WTC11 (cell line): ENCODE data around the gene MPIG6B. TPM values are rescaled to one million over a fixed set of nuclear protein-coding genes. Genes with fewer than 3 reads are reported as not detected.

Experiments used
- ATAC-seq: fragments of 200-7000 bp; cut with Tn5 transposase; 2 replicates; pipeline ENCODE4 v1.10.0; 2021; ENCODE audit warnings: mild to moderate bottlenecking, moderate library complexity
- CTCF ChIA-PET: fragments of 300-600 bp; sonication (Branson Sonifier 250); formaldehyde crosslinking; loops from one replicate; lab custom pipeline; 2021; ENCODE audit warnings: antibody characterized with exemption; lab: Charles Lee
- POLR2A ChIA-PET: fragments of 350-600 bp; sonication (Branson Sonifier 250); formaldehyde crosslinking; loops from one replicate; lab custom pipeline; 2021; ENCODE audit warnings: antibody characterized with exemption; lab: Charles Lee
- DNase-seq: peaks from one replicate; pipeline ENCODE4 v3.0.0; 2021; ENCODE audit warnings: low spot score
- H3K27ac Mint-ChIP-seq: 2 replicates; pipeline ENCODE4 v1.8.0; 2021; ENCODE audit warnings: mixed read lengths
- H3K27me3 Mint-ChIP-seq: 2 replicates; pipeline ENCODE4 v1.8.0; 2021; ENCODE audit warnings: low read depth, mild to moderate bottlenecking, moderate library complexity, mixed read lengths
- H3K36me3 Mint-ChIP-seq: 2 replicates; pipeline ENCODE4 v1.8.0; 2021; ENCODE audit warnings: mixed read lengths
- H3K4me1 Mint-ChIP-seq: 2 replicates; pipeline ENCODE4 v1.8.0; 2022; ENCODE audit warnings: mixed read lengths
- H3K4me3 Mint-ChIP-seq: 2 replicates; pipeline ENCODE4 v1.8.0; 2021; ENCODE audit warnings: mild to moderate bottlenecking, moderate library complexity, mixed read lengths
- H3K9me3 Mint-ChIP-seq: 2 replicates; pipeline ENCODE4 v1.8.0; 2021; ENCODE audit warnings: mixed read lengths
- GABPB1 ChIP-seq: sonication (generic); formaldehyde crosslinking; IDR thresholded peaks from 2 replicates; pipeline ENCODE4 v1.8.1; 2023; ENCODE audit warnings: mild to moderate bottlenecking, missing genetic modification reagents
- SP1 ChIP-seq: sonication (generic); formaldehyde crosslinking; conservative IDR thresholded peaks from 2 replicates; pipeline ENCODE4 v1.8.1; 2022; ENCODE audit warnings: missing genetic modification reagents
- TEAD4 ChIP-seq: sonication (generic); formaldehyde crosslinking; IDR thresholded peaks from 2 replicates; pipeline ENCODE4 v1.8.0; 2022; ENCODE audit warnings: mild to moderate bottlenecking, missing genetic modification reagents
- total RNA-seq: library from RNA; stranded (reverse); gene quantifications from 3 replicates; pipeline ENCODE4 v1.2.3, GENCODE V29; 2021
- TF ChIP-seq, protein P1 (sequence below): sonication (generic); formaldehyde crosslinking; IDR thresholded peaks from 2 replicates; pipeline ENCODE4 v1.8.1; 2022; ENCODE audit warnings: mild to moderate bottlenecking, moderate library complexity, missing genetic modification reagents
- TF ChIP-seq, protein P2 (sequence below): fragments of 250-450 bp; sonication (Bioruptor Pico); IDR thresholded peaks from 2 replicates; pipeline ENCODE4 v1.9.0; 2021; ENCODE audit warnings: moderate library complexity, mild to moderate bottlenecking, inconsistent platforms, borderline replicate concordance
- TF ChIP-seq, protein P3 (sequence below): sonication (generic); formaldehyde crosslinking; IDR thresholded peaks from 2 replicates; pipeline ENCODE4 v1.8.1; 2022; ENCODE audit warnings: mild to moderate bottlenecking, missing genetic modification reagents, moderate library complexity, borderline replicate concordance
- TF ChIP-seq, protein P4 (sequence below): fragments of 250-450 bp; sonication (Bioruptor Pico); IDR thresholded peaks from 2 replicates; pipeline ENCODE4 v1.9.0; 2021; ENCODE audit warnings: mild to moderate bottlenecking
- TF ChIP-seq, protein P5 (sequence below): fragments of 200-600 bp; IDR thresholded peaks from 2 replicates; pipeline ENCODE4 v1.8.0; 2022; ENCODE audit warnings: antibody characterized with exemption
- TF ChIP-seq, protein P6 (sequence below): sonication (generic); formaldehyde crosslinking; IDR thresholded peaks from 2 replicates; pipeline ENCODE4 v1.8.1; 2023; ENCODE audit warnings: mild to moderate bottlenecking, missing genetic modification reagents
- TF ChIP-seq, protein P7 (sequence below): sonication (generic); formaldehyde crosslinking; IDR thresholded peaks from 2 replicates; pipeline ENCODE4 v1.8.0; 2022; ENCODE audit warnings: mild to moderate bottlenecking, missing genetic modification reagents
- TF ChIP-seq, protein P8 (sequence below): fragments of 250-450 bp; sonication (Bioruptor Pico); IDR thresholded peaks from 2 replicates; pipeline ENCODE4 v1.8.0; 2021; ENCODE audit warnings: mild to moderate bottlenecking

The MPIG6B gene
- total RNA-seq, 1 experiment from 2014 or later, result 0.09 TPM

DNA sequence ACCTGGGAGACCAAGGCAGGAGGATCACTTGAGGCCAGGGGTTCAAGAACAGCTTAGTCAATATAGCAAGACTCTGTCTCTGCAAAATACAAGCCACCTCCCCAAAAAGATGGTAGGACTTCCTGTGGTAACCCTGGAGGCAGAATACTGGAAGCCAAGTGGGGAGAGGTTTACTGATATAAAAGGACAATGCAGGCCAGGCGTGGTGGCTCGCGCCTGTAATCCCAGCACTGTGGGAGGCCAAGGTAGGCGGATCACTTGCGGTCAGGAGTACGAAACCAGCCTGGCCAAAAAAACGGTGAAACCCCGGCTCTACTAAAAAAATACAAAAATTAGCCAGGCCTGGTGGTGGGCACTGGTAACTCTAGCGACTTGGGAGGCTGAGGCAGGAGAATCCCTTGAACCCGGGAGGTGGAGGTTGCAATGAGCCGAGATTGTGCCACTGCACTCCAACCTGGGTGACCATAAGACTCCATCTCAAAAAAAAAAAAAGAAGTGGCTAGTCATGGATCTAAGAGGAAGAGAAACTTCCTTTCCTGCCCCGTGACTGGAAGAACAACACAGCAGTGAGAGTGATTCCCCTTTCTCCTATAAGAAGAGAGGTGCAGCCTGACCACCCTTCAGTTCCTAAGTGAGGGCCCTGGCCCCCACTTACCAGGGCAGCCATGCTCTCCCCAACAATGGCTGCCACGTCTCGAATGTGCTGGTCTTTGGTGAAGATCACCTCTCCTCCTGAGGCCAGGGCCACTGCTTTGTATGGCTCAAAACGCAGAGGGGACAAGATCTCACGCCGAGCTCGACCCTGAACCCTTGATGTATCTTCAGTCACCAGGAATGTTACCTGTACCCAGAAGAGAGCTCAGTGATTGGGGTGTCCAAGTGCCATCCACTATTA lies 45.4 kb downstream of the MPIG6B start (continued):
- TF ChIP-seq, protein P1, sequence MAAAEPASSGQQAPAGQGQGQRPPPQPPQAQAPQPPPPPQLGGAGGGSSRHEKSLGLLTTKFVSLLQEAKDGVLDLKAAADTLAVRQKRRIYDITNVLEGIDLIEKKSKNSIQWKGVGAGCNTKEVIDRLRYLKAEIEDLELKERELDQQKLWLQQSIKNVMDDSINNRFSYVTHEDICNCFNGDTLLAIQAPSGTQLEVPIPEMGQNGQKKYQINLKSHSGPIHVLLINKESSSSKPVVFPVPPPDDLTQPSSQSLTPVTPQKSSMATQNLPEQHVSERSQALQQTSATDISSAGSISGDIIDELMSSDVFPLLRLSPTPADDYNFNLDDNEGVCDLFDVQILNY (CRISPR knock-in tag), result no peak
- no peak for TF ChIP-seq TEAD4 (CRISPR knock-in tag)
- TF ChIP-seq, protein P2, sequence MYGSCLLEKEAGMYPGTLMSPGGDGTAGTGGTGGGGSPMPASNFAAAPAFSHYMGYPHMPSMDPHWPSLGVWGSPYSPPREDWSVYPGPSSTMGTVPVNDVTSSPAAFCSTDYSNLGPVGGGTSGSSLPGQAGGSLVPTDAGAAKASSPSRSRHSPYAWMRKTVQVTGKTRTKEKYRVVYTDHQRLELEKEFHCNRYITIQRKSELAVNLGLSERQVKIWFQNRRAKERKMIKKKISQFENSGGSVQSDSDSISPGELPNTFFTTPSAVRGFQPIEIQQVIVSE (CRISPR knock-in tag), result no peak
- TF ChIP-seq, protein P3, sequence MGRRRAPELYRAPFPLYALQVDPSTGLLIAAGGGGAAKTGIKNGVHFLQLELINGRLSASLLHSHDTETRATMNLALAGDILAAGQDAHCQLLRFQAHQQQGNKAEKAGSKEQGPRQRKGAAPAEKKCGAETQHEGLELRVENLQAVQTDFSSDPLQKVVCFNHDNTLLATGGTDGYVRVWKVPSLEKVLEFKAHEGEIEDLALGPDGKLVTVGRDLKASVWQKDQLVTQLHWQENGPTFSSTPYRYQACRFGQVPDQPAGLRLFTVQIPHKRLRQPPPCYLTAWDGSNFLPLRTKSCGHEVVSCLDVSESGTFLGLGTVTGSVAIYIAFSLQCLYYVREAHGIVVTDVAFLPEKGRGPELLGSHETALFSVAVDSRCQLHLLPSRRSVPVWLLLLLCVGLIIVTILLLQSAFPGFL, result no peak
- TF ChIP-seq, protein P4, sequence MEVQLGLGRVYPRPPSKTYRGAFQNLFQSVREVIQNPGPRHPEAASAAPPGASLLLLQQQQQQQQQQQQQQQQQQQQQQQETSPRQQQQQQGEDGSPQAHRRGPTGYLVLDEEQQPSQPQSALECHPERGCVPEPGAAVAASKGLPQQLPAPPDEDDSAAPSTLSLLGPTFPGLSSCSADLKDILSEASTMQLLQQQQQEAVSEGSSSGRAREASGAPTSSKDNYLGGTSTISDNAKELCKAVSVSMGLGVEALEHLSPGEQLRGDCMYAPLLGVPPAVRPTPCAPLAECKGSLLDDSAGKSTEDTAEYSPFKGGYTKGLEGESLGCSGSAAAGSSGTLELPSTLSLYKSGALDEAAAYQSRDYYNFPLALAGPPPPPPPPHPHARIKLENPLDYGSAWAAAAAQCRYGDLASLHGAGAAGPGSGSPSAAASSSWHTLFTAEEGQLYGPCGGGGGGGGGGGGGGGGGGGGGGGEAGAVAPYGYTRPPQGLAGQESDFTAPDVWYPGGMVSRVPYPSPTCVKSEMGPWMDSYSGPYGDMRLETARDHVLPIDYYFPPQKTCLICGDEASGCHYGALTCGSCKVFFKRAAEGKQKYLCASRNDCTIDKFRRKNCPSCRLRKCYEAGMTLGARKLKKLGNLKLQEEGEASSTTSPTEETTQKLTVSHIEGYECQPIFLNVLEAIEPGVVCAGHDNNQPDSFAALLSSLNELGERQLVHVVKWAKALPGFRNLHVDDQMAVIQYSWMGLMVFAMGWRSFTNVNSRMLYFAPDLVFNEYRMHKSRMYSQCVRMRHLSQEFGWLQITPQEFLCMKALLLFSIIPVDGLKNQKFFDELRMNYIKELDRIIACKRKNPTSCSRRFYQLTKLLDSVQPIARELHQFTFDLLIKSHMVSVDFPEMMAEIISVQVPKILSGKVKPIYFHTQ (CRISPR knock-in tag), result no peak

DNA sequence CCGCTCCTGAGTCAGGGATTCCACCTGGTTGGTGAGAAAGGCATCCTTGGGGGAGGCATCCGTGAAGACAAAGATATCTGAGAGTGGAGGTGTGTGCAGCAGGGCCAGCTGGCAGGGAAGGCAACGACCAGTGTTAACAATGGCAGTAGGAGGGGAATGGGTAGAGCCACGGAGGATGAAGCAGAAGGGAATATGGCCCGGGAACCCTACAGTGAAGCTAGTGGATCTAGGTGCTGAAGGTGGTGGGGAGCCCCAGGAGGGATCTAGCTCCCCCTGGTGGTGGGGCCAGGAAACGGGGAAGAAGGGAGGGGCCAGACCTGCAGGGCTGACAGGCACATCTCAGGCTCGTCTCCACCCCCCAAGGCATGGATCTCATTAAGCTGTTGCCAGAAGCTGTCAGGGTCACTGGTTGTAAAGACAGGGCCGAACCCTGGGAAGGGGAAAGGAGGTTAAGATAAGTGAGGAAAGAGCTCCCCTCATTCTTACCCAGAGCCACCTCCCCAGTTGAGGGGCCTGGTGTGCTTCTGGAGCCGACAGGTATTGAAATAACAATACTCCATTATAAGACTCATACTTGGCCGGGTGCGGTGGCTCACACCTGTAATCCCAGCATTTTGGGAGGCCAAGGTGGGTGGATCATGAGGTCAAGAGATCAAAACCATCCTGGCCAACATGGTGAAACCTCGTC lies 46.7 kb downstream of the MPIG6B start:
- H3K9me3 Mint-ChIP-seq, result no peaks in the 10 kb centered on the region
- DNase-seq, result peak; percentile 93
- H3K4me3 Mint-ChIP-seq, result no peak overlapping the region
- ChIA-PET POLR2A (interaction anchor here (0.6 to 1.4 kb wide), 9 partner anchors 30 to 179 kb away, joined by 3 to 7 read pairs (median 4); partner anchors contain the start of genes DDAH2, HSPA1B and MSH5), CTCF (interaction anchor here (0.5 to 2.6 kb wide), 63 partner anchors 8 to 865 kb away, joined by 3 to 66 read pairs (median 5); partner anchors contain the start of genes ABHD16A, ATP6V1G2, BAG6 and C6orf47)
- TF ChIP-seq SP1 (CRISPR knock-in tag) (peak; percentile 65), GABPB1 (CRISPR knock-in tag) (peak; percentile 57; the same call in 1 of the 2 replicates)
- TF ChIP-seq, protein P5, sequence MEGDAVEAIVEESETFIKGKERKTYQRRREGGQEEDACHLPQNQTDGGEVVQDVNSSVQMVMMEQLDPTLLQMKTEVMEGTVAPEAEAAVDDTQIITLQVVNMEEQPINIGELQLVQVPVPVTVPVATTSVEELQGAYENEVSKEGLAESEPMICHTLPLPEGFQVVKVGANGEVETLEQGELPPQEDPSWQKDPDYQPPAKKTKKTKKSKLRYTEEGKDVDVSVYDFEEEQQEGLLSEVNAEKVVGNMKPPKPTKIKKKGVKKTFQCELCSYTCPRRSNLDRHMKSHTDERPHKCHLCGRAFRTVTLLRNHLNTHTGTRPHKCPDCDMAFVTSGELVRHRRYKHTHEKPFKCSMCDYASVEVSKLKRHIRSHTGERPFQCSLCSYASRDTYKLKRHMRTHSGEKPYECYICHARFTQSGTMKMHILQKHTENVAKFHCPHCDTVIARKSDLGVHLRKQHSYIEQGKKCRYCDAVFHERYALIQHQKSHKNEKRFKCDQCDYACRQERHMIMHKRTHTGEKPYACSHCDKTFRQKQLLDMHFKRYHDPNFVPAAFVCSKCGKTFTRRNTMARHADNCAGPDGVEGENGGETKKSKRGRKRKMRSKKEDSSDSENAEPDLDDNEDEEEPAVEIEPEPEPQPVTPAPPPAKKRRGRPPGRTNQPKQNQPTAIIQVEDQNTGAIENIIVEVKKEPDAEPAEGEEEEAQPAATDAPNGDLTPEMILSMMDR, result peak; percentile 90
- TF ChIP-seq, protein P6, sequence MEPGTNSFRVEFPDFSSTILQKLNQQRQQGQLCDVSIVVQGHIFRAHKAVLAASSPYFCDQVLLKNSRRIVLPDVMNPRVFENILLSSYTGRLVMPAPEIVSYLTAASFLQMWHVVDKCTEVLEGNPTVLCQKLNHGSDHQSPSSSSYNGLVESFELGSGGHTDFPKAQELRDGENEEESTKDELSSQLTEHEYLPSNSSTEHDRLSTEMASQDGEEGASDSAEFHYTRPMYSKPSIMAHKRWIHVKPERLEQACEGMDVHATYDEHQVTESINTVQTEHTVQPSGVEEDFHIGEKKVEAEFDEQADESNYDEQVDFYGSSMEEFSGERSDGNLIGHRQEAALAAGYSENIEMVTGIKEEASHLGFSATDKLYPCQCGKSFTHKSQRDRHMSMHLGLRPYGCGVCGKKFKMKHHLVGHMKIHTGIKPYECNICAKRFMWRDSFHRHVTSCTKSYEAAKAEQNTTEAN (CRISPR knock-in tag), result peak; percentile 64; the same call in 1 of the 2 replicates
- TF ChIP-seq, protein P7, sequence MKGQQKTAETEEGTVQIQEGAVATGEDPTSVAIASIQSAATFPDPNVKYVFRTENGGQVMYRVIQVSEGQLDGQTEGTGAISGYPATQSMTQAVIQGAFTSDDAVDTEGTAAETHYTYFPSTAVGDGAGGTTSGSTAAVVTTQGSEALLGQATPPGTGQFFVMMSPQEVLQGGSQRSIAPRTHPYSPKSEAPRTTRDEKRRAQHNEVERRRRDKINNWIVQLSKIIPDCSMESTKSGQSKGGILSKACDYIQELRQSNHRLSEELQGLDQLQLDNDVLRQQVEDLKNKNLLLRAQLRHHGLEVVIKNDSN, result no peak
- TF ChIP-seq, protein P8, sequence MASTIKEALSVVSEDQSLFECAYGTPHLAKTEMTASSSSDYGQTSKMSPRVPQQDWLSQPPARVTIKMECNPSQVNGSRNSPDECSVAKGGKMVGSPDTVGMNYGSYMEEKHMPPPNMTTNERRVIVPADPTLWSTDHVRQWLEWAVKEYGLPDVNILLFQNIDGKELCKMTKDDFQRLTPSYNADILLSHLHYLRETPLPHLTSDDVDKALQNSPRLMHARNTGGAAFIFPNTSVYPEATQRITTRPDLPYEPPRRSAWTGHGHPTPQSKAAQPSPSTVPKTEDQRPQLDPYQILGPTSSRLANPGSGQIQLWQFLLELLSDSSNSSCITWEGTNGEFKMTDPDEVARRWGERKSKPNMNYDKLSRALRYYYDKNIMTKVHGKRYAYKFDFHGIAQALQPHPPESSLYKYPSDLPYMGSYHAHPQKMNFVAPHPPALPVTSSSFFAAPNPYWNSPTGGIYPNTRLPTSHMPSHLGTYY (CRISPR knock-in tag), result 0 out of 2 replicates have a peak, but pooled peaks have one; percentile 38
- peak; percentile 66 for ATAC-seq
- no peaks in the 10 kb centered on the region; the same call in 1 of the 2 replicates for H3K27me3 Mint-ChIP-seq
- H3K36me3 Mint-ChIP-seq, result no peaks in the 10 kb centered on the region
- H3K4me1 Mint-ChIP-seq, result peaks cover 14% of the 10 kb centered on the region
- H3K27ac Mint-ChIP-seq, result no peak overlapping the region
